ENCODE results near the gene SAP130.
"Not testable (repeated sequence)": the region's sequence is repeated elsewhere in the genome, so short reads cannot be mapped to it uniquely, and the experiment has no call there.

Gene SAP130

DNA sequence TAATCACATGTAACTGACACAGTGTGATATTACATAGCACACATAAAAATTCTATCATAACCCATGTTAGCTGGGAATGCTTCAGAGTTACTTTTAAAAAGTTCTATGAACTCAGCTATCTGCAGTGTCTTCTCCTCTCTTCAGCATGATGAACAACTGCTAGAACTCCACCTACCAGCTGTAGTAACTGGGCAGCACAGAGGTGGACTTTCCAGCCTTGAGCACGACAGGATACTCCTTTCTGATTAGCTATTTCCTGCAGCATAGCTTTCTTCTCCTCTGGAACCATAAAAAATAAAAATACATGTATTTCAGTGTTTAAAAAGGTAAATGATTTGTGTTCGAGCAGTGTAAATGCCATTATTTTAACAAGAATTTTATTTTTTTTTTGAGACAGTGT lies 82.6 kb downstream of the SAP130 start:
- no peak for DNase-seq

DNA sequence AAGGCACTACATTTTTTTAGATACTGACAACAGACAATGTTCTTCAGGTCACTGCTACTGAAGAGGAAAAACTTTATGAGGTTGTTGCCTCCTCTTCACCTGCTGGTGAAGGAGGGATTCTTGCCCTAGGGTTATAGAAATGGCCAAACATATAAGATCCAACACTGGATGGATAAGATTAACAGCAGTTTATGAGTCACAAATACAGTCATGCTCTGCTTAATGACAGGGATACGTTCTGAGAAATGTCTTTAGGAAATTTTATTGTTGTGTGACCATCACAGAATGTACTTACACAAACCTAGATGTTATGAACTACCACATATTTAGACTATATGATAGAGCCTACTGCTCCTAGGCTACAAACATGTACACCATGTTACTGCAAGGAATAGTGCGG lies 84.7 kb downstream of the SAP130 start:
- no peak for DNase-seq

DNA sequence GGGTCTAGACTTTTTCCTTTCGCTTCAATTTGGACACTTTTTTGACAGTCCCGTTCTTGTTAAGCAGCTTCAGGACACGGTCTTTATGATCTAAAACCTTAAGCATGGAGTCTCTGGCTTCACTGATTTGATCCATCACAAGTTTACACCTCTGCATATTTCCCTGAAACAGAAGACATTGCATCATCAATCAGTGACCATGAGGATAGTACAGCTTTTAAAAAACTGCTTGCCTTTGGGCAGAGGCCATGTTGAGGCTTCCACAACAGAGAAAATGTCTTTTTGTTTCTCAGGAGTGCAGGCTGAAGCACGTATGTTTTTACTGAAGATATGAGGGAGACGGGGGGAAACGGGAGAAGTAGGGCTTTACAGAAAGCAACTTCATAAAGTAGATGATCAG lies 85.9 kb downstream of the SAP130 start:
- DNase-seq: no peak

DNA sequence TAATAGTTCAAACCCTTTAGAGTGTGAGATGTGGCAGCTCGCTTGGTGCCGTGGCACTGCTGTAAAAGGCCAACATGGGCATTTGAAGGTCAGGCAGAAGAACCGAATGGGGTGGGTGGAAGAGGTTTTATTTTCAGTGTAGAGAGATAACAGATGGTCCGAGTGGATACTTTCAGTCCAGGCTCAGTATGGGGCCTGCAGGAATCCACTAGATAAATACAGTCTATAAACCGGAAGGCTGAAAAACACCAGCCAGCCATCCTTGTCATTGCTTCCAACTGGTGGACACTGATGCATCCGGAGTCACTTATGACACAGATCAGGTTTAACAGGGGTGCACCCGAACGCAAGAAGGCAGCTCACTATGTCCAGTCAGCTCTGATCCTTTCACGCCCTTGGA lies 86.4 kb downstream of the SAP130 start:
- no peak for DNase-seq

DNA sequence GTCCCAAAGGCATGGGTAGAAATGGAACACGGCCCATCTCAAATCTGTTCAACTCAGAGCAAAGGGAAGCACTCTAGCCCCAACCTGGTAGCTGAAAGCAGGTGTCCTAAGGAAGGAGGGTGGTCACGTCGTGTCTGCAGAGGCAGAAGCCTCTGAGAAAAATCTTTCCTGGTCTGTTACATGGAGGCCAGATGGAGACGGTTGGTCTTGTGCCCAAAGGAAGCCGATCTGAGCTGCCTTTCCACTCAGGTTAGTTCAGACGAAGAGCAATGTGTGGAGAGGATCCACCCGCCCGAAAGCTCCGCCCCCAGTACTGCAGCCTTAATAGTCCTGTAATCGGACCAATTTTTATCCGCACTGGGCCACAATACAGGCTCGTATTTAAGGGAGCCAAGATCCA lies 87.2 kb downstream of the SAP130 start:
- DNase-seq: no peak

DNA sequence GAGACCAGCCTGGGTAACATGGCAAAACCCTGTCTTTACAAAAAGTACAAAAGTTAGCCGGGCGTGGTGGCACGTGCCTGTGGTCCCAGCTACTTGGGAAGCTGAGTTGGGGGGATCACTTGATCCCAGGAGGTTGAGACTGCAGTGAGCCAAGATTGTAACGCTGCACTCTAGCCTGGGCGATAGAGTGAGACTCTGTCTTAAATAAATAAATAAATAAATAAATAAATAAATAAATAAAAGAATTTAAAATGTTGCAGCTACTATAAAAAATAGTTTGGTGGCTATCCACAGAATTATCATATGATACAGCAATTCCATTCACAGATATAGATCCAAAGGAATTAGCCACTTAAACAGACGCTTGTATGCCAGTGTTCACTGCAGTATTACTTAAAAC lies 92.5 kb downstream of the SAP130 start:
- DNase-seq: no peak

- DNase-seq: no peak
These were observed 95.5 kb downstream of the SAP130 start for GRCh38 chr2:127932199-127932876.

- DNase-seq: no peak
These were observed 98.4 kb downstream of the SAP130 start for GRCh38 chr2:127929449-127929848.

DNA sequence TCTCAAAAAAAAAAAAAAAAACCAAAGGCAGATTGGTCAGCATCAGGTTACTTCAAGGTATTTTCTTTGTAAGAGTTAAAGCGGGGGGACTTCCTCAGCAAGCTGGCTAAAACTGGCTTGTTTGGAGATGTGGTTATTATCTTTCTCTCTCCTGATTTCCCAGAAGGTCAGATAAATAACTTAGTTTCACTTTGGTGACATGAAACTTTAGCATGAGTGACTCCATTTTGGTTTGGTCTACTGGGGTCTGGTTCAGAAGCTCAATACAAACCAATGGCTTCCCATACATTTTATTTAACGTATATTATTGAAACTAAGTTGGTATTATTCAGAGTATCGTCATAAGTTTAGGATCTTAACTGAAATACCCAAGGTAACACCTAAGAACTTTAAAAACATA lies 100.5 kb downstream of the SAP130 start:
- no peak for DNase-seq

DNA sequence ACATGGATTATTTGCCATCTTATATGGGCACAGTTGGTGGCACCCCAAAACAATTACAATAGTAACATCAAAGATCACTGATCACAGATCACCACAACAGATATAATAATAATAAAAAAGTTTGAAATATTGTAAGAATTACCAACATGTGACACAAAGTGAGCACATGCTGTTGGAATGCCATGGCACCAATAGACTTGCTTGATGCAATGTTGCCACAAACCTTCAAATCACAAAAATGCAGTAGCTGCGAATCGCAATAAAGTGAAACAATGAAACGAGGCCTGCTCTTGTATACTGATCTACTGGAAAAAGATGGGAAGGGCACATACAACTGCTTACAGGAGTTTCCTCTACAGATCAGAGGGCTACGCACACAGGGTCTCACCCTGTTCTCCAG lies 109.9 kb downstream of the SAP130 start:
- DNase-seq: no peak

GRCh38 chr2:127913808-127914457 lies 113.9 kb downstream of the SAP130 start:
- no peak for DNase-seq

- no peak for DNase-seq
These were observed 116.1 kb downstream of the SAP130 start for GRCh38 chr2:127911737-127912136.

- DNase-seq: no peak
These were observed 117.4 kb downstream of the SAP130 start for GRCh38 chr2:127910415-127910814.

DNA sequence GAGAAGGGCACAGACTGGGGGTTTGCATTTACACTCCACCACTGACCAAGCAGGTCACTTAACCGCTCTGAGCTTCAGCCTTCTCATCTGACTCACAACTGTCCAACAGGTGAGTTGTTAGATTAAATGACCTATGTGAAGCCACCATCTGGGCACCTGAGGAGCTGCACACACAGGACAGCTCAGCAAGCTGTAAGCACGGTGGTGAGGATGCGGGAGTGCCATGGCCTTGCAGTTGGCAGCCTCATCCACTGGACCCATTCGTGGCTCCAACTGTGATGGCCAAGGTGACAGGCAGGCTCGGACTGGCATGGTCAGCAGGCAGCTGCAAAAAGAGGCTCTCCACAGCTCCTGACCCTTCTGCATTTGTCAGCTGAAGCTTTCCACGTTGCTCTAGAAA lies 118.8 kb downstream of the SAP130 start:
- no peak for DNase-seq

DNA sequence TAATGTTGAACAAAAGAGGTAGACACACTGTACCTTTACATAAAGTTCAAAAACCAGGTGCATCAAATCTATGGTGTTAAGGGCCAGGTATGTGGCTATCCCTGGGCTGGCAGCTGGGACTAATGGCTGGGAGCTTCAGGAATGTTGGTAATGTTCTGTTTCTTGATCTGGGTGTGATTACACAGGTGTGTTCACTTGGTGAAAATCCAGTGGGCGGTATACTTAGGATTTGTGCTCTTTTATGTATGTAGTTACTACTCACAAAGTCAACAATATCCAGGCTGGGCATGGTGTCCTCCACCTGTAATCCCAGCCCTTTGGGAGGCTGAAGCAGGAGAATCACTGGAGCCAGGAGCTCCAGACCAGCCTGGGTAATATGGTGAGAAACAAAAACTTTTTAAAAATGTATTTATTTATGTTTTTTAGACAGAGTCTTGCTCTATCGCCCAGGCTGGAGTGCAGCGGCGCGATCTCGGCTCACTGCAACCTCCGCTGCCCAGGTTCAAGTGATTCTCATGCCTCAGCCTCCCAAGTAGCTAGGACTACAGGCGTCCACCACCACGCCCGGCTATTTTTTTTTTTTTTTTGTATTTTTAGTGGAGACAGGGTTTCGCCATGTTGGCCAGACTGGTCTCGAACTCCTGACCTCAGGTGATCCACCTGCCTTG lies 120.0 kb downstream of the SAP130 start:
- DNase-seq: not testable (repeated sequence)

DNA sequence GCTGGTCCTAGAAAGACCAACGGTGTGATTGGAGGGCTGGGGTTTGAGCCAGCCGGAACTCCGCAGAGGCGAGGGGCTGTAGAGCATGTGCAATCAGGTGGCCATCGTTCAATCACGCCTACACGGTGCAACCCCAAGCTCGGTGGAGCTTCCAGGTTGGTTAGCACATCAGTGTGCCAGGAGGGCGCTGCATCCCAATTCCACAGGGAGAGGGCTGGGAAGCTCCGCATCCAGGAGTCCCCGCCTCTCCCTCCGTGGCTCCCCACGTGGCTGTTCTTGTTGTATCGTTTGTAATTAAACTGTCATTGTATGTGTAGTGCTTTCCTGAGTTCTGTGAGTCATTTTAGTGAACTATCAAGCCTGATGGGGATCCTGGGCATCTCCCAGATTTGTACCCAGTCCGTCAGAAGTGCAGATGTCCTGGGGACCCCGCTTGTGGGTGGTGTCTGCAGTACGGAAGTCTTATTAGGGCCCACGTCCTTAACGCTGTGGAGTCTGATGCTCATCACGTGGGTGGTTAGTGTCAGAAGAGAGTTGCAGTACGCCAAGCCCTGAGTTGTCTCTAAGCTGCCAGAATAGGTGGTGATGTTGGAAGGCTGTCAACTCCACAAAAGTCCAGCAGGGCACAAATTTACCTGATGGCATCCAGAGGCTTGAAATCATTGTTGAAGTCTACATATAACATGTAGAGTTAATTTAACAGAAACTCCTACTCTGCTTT lies 121.5 kb downstream of the SAP130 start:
- no peak for DNase-seq

DNA sequence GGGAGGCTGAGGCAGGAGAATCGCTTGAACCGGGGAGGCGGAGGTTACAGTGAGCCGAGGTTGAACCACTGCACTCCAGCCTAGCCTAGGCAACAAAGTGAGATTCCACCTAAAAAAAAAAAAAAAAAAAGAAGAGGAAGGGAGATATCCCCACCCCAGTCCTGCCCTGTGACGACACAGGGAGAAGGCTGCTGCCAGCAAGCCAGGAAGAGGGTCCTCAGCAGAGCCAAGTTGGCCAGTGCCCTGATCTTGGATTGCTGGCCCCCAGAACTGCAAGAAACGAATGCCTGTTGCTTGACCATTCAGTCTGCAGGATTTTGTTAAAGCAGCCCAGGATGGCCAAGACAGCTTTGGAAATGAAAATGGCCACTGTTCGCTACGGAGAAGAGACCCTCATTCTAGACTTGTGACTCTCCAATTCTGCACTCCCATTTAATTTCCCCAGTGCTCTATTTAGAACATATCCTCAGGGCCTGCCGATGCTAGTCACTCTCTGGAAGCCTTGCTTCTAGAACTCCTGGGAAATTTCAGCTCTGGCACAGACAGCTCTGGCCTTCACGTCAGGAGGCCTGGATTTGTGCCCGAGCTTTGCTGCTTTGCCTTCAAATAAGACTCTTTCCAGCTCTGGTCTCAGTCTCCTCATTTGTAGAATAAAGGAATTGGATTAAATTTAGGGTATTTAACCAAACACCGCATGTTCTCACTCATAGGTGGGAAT lies 126.4 kb downstream of the SAP130 start:
- DNase-seq: no peak

DNA sequence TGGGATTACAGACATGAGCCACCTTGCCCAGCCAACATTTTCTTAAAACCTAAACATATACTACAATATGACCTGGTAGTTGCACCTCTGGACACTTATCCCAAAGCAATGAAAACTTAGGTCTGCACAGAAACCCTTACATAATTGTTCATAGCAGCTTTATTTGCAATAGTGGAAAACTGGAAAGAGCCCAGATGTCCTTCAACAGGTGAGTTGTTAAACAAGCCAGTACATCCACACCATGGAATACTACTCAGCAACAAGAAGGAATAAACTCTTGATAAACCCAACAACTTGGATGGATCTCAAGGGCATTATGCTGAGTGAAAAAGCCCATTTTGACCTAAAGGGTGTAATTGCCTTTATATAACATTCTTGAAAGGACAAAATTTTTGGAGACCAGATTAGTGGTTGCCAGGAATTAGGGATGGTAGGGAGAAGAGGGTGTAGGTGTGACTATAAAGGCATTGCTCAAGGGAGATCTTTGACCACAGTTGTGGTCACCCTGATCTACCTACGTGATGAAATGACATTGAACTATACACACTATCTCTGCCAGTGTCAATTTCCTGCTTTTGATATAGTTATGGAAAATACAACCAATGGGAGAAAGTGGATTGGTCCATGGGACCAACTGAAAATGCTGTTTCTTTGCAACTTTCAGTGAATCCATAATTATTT lies 130.2 kb downstream of the SAP130 start:
- no peak for DNase-seq

DNA sequence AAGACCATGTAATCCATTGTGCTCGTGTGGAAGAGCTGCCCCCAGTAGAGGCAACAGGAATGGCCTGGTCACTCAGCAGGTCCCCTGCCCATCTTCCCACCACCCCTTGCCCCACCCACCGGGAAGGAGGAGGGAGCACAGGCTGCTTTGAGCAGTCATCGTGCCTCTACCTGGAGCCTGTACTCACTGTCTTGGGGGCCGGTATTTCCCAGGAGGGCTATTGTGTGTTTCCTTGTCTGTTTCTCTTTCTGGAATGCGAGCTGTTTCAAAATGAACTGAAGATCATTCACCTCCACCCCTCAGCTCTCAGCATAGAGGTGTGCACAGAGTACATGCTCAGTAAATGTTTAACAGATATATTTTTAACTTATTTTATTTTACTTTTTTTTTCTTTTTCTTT lies 134.4 kb downstream of the SAP130 start:
- DNase-seq: no peak

- no peak for DNase-seq
These were observed 134.8 kb downstream of the SAP130 start for GRCh38 chr2:127893033-127893432.

GRCh38 chr2:127891811-127892210 lies 136.0 kb downstream of the SAP130 start:
- no peak for DNase-seq

Measured in NCI-H1436 (cell line).